ENCODE results near the gene CHSY3. TPM values are rescaled to one million over a fixed set of nuclear protein-coding genes. Genes with fewer than 3 reads are reported as not detected.

The CHSY3 gene
- total and polyA plus RNA-seq, 7 donors: 0.33 to 2.9 (median 0.67) TPM

- no peaks in the 10 kb centered on the region for H3K4me1 ChIP-seq
- no peak overlapping the region for H3K4me3 ChIP-seq
- H3K9me3 ChIP-seq: no peaks in the 10 kb centered on the region
- no peaks in the 10 kb centered on the region for H3K36me3 ChIP-seq (ENCODE audit: insufficient read depth in 1 of 2, low read depth in 1 of 2)
- no peaks in the 10 kb centered on the region for H3K27me3 ChIP-seq (ENCODE audit: insufficient read depth in 3 of 3, low read length in 2 of 3)
- WGBS, 3 donors: 53 to 59% (median 59%) methylated on average over 4 of the region's 4 CpGs
- ATAC-seq (no peak), DNase-seq (no peak)
- TF ChIP-seq, protein P1, sequence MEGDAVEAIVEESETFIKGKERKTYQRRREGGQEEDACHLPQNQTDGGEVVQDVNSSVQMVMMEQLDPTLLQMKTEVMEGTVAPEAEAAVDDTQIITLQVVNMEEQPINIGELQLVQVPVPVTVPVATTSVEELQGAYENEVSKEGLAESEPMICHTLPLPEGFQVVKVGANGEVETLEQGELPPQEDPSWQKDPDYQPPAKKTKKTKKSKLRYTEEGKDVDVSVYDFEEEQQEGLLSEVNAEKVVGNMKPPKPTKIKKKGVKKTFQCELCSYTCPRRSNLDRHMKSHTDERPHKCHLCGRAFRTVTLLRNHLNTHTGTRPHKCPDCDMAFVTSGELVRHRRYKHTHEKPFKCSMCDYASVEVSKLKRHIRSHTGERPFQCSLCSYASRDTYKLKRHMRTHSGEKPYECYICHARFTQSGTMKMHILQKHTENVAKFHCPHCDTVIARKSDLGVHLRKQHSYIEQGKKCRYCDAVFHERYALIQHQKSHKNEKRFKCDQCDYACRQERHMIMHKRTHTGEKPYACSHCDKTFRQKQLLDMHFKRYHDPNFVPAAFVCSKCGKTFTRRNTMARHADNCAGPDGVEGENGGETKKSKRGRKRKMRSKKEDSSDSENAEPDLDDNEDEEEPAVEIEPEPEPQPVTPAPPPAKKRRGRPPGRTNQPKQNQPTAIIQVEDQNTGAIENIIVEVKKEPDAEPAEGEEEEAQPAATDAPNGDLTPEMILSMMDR (IDR thresholded peaks at IDR 0.05): no peak
- H3K27ac ChIP-seq: no peak overlapping the region
- intact Hi-C loops (cut with DNase I): no loop called here
Observed at GRCh38 chr5:130017173-130017572, 112.9 kb downstream of the CHSY3 start.

DNA sequence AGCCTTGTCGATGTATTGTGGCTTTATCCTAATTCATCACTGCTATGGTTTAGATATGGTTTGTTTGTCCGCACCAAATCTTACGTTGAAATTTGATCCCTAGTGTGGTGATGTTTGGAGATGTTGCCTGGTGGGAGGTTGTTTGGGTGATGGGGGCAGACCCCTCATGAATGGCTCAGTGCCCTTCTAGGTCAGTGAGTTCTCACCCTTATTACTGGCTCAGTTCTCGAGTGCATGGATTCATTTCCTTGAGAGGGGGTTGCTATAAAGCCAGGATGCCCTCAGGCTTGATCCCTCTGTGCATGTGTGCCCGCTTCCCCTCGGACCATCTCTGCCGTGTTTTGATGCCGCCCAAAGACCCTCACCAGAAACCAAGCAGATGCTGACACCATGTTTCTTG is 114.4 kb downstream of the CHSY3 start:
- intact Hi-C loops (cut with DNase I): no loop called here
- Histone ChIP-seq H3K27ac (no peak overlapping the region), H3K36me3 (ENCODE audit: insufficient read depth in 1 of 2, low read depth in 1 of 2) (no peaks in the 10 kb centered on the region), H3K4me1 (no peaks in the 10 kb centered on the region), H3K27me3 (ENCODE audit: insufficient read depth in 3 of 3, low read length in 2 of 3) (no peaks in the 10 kb centered on the region), H3K9me3 (no peaks in the 10 kb centered on the region), H3K4me3 (no peak overlapping the region)
- no peak for DNase-seq
- 84 to 88% (median 84%) methylated on average over 8 of the region's 8 CpGs for WGBS, 3 donors
- TF ChIP-seq, protein P1 (IDR thresholded peaks at IDR 0.05): no peak
- no peak for ATAC-seq

- intact Hi-C loops (cut with DNase I): no loop called here
- DNase-seq (no peak), ATAC-seq (no peak)
- Histone ChIP-seq H3K9me3 (no peaks in the 10 kb centered on the region), H3K4me3 (no peak overlapping the region), H3K27ac (no peak overlapping the region), H3K4me1 (no peaks in the 10 kb centered on the region), H3K36me3 (ENCODE audit: insufficient read depth in 1 of 2, low read depth in 1 of 2) (no peaks in the 10 kb centered on the region), H3K27me3 (ENCODE audit: insufficient read depth in 3 of 3, low read length in 2 of 3) (no peaks in the 10 kb centered on the region)
- TF ChIP-seq, protein P1 (IDR thresholded peaks at IDR 0.05): no peak
Observed at GRCh38 chr5:130021000-130021399, 116.7 kb downstream of the CHSY3 start.

DNA sequence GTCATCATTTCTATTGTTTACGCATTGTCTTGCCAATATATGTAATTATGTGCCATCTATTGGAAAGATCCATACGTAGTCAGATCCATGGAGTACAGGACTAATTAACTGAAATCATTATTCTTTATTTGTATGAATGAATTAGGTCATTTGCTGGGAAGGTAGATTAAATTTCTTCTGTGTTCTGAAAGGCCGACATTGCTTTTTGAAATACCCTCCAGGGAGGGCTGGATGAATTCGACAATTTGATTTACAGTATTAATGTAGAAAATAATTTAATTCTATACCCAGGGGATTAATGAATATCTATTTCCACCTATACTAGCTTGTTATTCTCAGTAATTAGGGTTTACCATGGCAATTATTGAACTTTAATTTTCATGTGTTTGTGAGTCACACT is 117.6 kb downstream of the CHSY3 start:
- Histone ChIP-seq H3K4me1 (no peaks in the 10 kb centered on the region), H3K27ac (no peak overlapping the region), H3K9me3 (no peaks in the 10 kb centered on the region), H3K27me3 (ENCODE audit: insufficient read depth in 3 of 3, low read length in 2 of 3) (no peaks in the 10 kb centered on the region), H3K4me3 (no peak overlapping the region), H3K36me3 (ENCODE audit: insufficient read depth in 1 of 2, low read depth in 1 of 2) (no peaks in the 10 kb centered on the region)
- intact Hi-C loops (cut with DNase I): no loop called here
- ATAC-seq: no peak
- no peak for DNase-seq
- WGBS, 3 donors: 87 to 89% (median 88%) methylated on average over 4 of the region's 4 CpGs
- TF ChIP-seq, protein P1 (IDR thresholded peaks at IDR 0.05): no peak

GRCh38 chr5:130023604-130024003 is 119.3 kb downstream of the CHSY3 start:
- no peak for DNase-seq
- no peaks in the 10 kb centered on the region for H3K4me1 ChIP-seq

More at GRCh38 chr5:130023604-130024003, 119.3 kb downstream of the CHSY3 start:
- Histone ChIP-seq H3K4me3 (no peak overlapping the region), H3K27ac (no peak overlapping the region), H3K9me3 (no peaks in the 10 kb centered on the region), H3K27me3 (ENCODE audit: insufficient read depth in 3 of 3, low read length in 2 of 3) (no peaks in the 10 kb centered on the region), H3K36me3 (ENCODE audit: insufficient read depth in 1 of 2, low read depth in 1 of 2) (no peaks in the 10 kb centered on the region)
- TF ChIP-seq, protein P1 (IDR thresholded peaks at IDR 0.05): no peak
- intact Hi-C loops (cut with DNase I): no loop called here
- ATAC-seq: no peak
- WGBS, 3 donors: 82 to 92% (median 84%) methylated on average over 3 of the region's 3 CpGs
